SW 1271 (cell line): ENCODE results near the gene MAGEB16.

Experiments
- DNase-seq, 2 experiments: peaks; one replicate each; lab custom pipeline; 2025; lab: John Stamatoyannopoulos, UW

The MAGEB16 gene

GRCh38 chrX:35798042-35798441 lies at the start of gene MAGEB16:
Gene MAGEB16, plus strand, starts transcription at chrX:35798342. Its CDS starts 3,855 bp downstream, at chrX:35802197.
- no peak for DNase-seq

- no peak for DNase-seq
Measured at GRCh38 chrX:35773958-35774564, 24.1 kb upstream of the MAGEB16 start.

GRCh38 chrX:35785075-35785474 lies 13.1 kb upstream of the MAGEB16 start:
- no peak for DNase-seq

- DNase-seq = no peak
Measured at GRCh38 chrX:35786271-35786670, 11.9 kb upstream of the MAGEB16 start.

GRCh38 chrX:35787867-35788266 lies 10.3 kb upstream of the MAGEB16 start:
- no peak for DNase-seq

GRCh38 chrX:35800474-35800873 lies 2.3 kb downstream of the MAGEB16 start:
- no peak for DNase-seq

- DNase-seq = no peak
Measured at GRCh38 chrX:35809781-35810180, 11.6 kb downstream of the MAGEB16 start.

- no peak for DNase-seq
Measured at GRCh38 chrX:35819241-35819640, 21.1 kb downstream of the MAGEB16 start.

- DNase-seq = no peak
Measured at GRCh38 chrX:35826503-35826902, 28.4 kb downstream of the MAGEB16 start.

- DNase-seq = no peak
Measured at GRCh38 chrX:35829501-35829900, 31.4 kb downstream of the MAGEB16 start.

GRCh38 chrX:35841872-35842271 lies 43.7 kb downstream of the MAGEB16 start:
- no peak for DNase-seq

GRCh38 chrX:35842674-35843073 lies 44.5 kb downstream of the MAGEB16 start:
- no peak for DNase-seq

GRCh38 chrX:35847736-35848135 lies 49.6 kb downstream of the MAGEB16 start:
- DNase-seq = no peak
